ENCODE results near the gene ZNF385A. TPM values are rescaled to one million over a fixed set of nuclear protein-coding genes. Genes with fewer than 3 reads are reported as not detected.
A peak's percentile ranks its signal among the peaks of the same experiment; 100 is the strongest.

The ZNF385A gene
- total RNA-seq, 4 donors from 2014 or later = 3.3 to 21.0 (median 18.3) TPM

DNA sequence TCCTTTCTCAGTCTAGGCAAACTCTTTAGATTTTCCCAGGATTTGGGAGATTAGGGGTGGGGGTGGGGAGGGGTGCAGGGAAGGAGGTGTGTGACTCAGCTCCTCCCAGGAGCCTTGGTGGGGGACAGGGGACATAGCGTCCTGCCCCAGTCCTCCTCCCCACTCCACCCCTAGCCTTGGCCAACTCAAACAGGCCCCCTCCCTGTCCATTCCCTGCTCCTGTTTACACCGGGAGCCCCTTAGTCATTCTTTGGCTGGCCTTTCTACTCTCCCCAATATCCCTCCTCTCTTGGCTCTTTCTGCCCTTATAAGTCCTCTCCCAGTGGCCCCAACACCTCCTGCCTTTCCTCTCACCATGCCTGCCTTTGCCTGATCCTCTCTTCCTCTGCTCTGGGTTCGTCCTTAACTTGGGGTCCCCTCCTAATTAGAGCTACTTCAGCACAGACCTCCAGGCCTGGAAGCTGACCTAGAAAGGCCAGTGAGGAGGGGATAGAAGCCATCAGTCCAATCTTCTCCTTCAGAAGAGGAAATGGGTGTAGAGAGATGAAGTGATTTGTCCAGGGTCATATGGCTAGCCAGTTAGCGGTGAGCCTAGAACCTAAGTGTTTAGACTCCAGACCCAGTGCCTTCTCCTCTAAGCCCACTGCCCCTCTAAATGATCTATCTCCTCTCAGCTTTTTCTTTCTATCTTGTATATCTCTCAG lies 36.8 kb upstream of the ZNF385A start:
- H3K4me1 ChIP-seq = peaks cover 6 to 32% of the 10 kb centered on the region in 2 donors
- ATAC-seq = peak; percentile 40 to 47

DNA sequence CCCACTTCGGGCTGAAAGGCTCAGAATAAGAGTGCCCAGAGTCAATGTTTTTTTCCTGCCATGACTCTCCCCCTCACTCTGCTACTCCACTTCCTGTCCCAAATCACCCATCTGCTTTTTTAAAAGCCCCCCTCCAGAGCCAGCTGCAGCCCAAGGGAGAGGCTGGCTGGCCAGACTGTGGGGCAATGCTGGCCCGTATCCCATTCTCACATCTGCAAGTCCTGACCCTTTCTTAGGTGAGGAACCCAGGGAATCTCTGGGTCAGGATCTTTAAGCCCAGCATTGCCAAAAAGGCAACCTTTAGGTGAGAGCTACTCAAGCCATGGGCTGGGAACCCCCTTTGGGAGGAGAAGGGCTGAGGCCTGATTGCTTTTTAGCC lies 36.2 kb upstream of the ZNF385A start:
- H3K4me3 ChIP-seq = peak overlapping the region in 2 of 4 donors; percentile 87 to 98
- intact Hi-C loops (cut with DNase I; ENCODE audit: low total_unique reads) = no loop called here
- peaks cover 0 to 5% (median 0%) of the 10 kb centered on the region in 3 donors for H3K27me3 ChIP-seq
- TF ChIP-seq, protein P1, sequence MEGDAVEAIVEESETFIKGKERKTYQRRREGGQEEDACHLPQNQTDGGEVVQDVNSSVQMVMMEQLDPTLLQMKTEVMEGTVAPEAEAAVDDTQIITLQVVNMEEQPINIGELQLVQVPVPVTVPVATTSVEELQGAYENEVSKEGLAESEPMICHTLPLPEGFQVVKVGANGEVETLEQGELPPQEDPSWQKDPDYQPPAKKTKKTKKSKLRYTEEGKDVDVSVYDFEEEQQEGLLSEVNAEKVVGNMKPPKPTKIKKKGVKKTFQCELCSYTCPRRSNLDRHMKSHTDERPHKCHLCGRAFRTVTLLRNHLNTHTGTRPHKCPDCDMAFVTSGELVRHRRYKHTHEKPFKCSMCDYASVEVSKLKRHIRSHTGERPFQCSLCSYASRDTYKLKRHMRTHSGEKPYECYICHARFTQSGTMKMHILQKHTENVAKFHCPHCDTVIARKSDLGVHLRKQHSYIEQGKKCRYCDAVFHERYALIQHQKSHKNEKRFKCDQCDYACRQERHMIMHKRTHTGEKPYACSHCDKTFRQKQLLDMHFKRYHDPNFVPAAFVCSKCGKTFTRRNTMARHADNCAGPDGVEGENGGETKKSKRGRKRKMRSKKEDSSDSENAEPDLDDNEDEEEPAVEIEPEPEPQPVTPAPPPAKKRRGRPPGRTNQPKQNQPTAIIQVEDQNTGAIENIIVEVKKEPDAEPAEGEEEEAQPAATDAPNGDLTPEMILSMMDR (IDR thresholded peaks at IDR 0.05 in 4 of 5, conservative IDR thresholded peaks at IDR 0.05 in 1 of 5) = no peak
- no peak for TF ChIP-seq POLR2A (IDR thresholded peaks at IDR 0.05)
- H3K4me1 ChIP-seq = peaks cover 12 to 32% of the 10 kb centered on the region in 2 donors
- peak; percentile 22 to 25 for ATAC-seq
- H3K27ac ChIP-seq = peak overlapping the region; percentile 79 to 97 (median 88)
- no peaks in the 10 kb centered on the region for H3K36me3 ChIP-seq
- no peaks in the 10 kb centered on the region for H3K9me3 ChIP-seq
- peak; percentile 56 to 79 for DNase-seq
- in situ Hi-C loops (cut with MboI; ENCODE audit: low sequenced_read_pairs in 4 of 4) = no loop called here

More for the DNA sequence above, 36.8 kb upstream of the ZNF385A start:
- Histone ChIP-seq H3K9me3 (no peaks in the 10 kb centered on the region), H3K36me3 (no peaks in the 10 kb centered on the region), H3K27me3 (peaks cover 0 to 5% (median 0%) of the 10 kb centered on the region in 3 donors), H3K4me3 (no peak overlapping the region), H3K27ac (peak overlapping the region; percentile 79 to 97 (median 88))
- TF ChIP-seq, protein P1 (IDR thresholded peaks at IDR 0.05 in 4 of 5, conservative IDR thresholded peaks at IDR 0.05 in 1 of 5) = no peak
- TF ChIP-seq POLR2A (IDR thresholded peaks at IDR 0.05) = peak in 1 of 2 donors; percentile 14
- in situ Hi-C loops (cut with MboI; ENCODE audit: low sequenced_read_pairs in 4 of 4) (no loop called here), intact Hi-C loops (cut with DNase I; ENCODE audit: low total_unique reads) (no loop called here)
- DNase-seq = peak; percentile 73 to 85

DNA sequence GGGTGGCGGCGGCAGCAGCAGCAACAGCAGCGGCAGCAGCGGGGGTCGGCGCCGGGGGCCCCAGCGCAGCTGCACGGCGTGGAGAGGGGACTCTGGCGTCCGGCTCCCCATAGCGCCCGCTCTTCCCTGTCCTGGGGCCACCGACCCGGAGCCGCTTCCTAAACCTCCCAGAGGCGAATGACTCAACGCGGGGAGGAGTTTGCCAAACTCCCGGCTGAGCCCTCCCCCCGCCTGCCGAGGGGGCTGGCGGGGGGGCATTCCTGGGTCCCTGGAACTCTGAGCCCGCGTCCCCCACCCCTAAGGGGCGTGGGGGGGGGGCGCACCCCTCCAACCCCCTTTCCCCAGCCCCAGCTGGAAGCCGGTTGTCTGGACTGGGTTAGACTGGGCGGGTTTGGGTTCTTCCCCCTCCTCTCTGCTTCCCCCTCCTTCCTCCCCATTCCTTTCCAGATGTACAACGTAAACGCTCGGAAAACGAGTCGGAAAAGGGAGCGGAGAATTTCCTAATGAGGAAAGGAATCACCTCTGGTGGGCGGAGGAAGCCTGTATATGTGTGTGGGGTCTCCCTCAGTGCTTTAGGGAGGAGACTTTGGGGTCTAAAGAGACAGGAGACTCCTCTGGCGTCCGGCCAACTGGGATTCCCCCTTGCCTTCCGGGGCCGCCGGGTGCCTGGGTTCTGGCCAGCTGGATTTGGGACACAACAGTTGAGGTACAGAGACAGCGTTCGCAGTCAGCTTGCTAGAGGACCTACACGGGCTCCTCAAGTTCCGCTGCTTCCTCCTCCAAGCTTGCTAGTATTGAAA lies 34.8 kb upstream of the ZNF385A start, which contains the start of gene ITGA5:
ITGA5 (minus strand) TSS at position 179 of the 800 bp plus-strand sequence; CDS start at position 111, 68 bp downstream.
- TF ChIP-seq, protein P1 (IDR thresholded peaks at IDR 0.05 in 4 of 5, conservative IDR thresholded peaks at IDR 0.05 in 1 of 5) = no peak
- peak; percentile 74 to 86 for TF ChIP-seq POLR2A (IDR thresholded peaks at IDR 0.05)
- DNase-seq = peak; percentile 70 to 76
- peak; percentile 70 to 76 for ATAC-seq
- Histone ChIP-seq H3K27ac (peak within 1 kb of the TSS; percentile 79 to 97 (median 88)), H3K27me3 (peaks cover 0 to 5% (median 0%) of the 10 kb centered on the region in 3 donors), H3K4me1 (peaks cover 20 to 38% of the 10 kb centered on the region in 2 donors), H3K9me3 (no peaks in the 10 kb centered on the region), H3K36me3 (no peaks in the 10 kb centered on the region), H3K4me3 (peak within 1 kb of the TSS; percentile 81 to 99 (median 92))
- in situ Hi-C loops (cut with MboI; ENCODE audit: low sequenced_read_pairs in 4 of 4) (no loop called here), intact Hi-C loops (cut with DNase I; ENCODE audit: low total_unique reads) (loop anchor here (2.0 kb wide), 1 partner anchor 20 kb away; no protein-coding TSS in a partner anchor)

DNA sequence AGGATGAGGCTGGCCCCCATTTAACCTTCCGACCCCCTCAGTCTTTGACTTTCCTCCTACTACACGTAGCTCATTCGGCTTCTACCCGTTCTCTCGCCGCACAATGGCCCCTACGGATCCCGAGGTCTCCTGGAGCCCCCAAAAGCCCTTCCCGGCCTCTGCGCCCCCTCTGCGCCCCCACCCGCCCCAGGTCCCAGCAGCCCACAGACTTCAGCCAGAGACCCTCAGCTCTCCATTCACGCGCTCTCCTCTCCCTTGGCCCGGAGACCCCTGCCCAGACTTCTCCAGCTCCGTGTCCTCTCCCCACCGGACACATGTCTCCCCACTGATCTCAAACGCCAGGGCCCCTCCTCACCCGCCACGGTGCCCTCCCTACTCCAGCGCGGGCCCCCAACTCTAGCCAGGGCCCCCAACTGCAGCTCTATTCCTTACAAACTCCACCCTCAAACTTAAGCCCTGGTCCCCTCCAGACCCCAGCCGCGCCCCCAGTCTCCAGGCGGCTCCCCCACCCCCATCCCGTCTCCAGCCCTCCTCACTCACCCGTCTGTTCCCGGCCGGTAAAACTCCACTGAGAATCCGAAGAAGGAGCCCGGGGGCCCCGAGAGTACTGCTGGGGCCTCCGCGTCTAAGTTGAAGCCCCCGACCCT lies 34.0 kb upstream of the ZNF385A start:
- H3K36me3 ChIP-seq = no peaks in the 10 kb centered on the region
- no peak for DNase-seq
- peak overlapping the region; percentile 81 to 99 (median 92) for H3K4me3 ChIP-seq
- peak overlapping the region; percentile 79 to 97 (median 88) for H3K27ac ChIP-seq
- peaks cover 0 to 5% (median 0%) of the 10 kb centered on the region in 3 donors for H3K27me3 ChIP-seq
- TF ChIP-seq POLR2A (IDR thresholded peaks at IDR 0.05) = no peak
- TF ChIP-seq, protein P1 (IDR thresholded peaks at IDR 0.05 in 4 of 5, conservative IDR thresholded peaks at IDR 0.05 in 1 of 5) = no peak
- H3K9me3 ChIP-seq = no peaks in the 10 kb centered on the region
- in situ Hi-C loops (cut with MboI; ENCODE audit: low sequenced_read_pairs in 4 of 4) (no loop called here), intact Hi-C loops (cut with DNase I; ENCODE audit: low total_unique reads) (loop anchor here (2.0 kb wide), 1 partner anchor 20 kb away; no protein-coding TSS in a partner anchor)
- ATAC-seq = no peak
- peaks cover 26 to 45% of the 10 kb centered on the region in 2 donors for H3K4me1 ChIP-seq
